Body of pancreas (tissue), 4 donors: ENCODE results near the gene ZBTB12. TPM values are rescaled to one million over a fixed set of nuclear protein-coding genes. Genes with fewer than 3 reads are reported as not detected.

Experiments used
- ATAC-seq: fragments of 150-250 bp; one replicate; pipeline ENCODE4 v1.9.1; 2016
- DNase-seq, 4 donors: peaks; one replicate each; pipeline ENCODE4 v3.0.0-alpha.2; 2019
- H3K27ac ChIP-seq, 4 donors: fragments of 200-600 bp; sonication (generic); 1 replicate in 3 of 4; 2 replicates in 1 of 4; pipeline versions ENCODE4 v1.5.1 to v1.6.1; 2016 to 2019; ENCODE audit warnings: mild to moderate bottlenecking in 1 of 4, mixed read lengths in 1 of 4, moderate library complexity in 1 of 4
- H3K27me3 ChIP-seq, 2 donors: fragments of 200-600 bp; sonication (generic); one replicate each; pipeline ENCODE4 v1.6.0; 2016; ENCODE audit warnings: mild to moderate bottlenecking in 1 of 2
- H3K36me3 ChIP-seq, 2 donors: fragments of 200-600 bp; sonication (generic); replicated peaks in 1 of 2; 2 replicates each; pipeline ENCODE4 v1.5.1; 2016; ENCODE audit warnings: low read depth in 2 of 2; ENCODE audit not compliant: insufficient read depth in 1 of 2
- H3K4me1 ChIP-seq: fragments of 200-600 bp; sonication (generic); one replicate; pipeline ENCODE4 v1.6.0; 2016
- H3K4me3 ChIP-seq, 2 donors: fragments of 200-600 bp; sonication (generic); 1 replicate in 1 of 2; 2 replicates in 1 of 2; pipeline ENCODE4 v1.5.1; 2016 to 2019
- H3K9me3 ChIP-seq, 3 donors: fragments of 200-600 bp; sonication (generic); 1 replicate in 2 of 3; 2 replicates in 1 of 3; pipeline ENCODE4 v1.5.1; 2016
- CTCF ChIP-seq, 7 experiments: fragments of 450-650 bp in 4 of 7; fragments of 200-600 bp in 3 of 7; sonication (generic) in 3 of 7; IDR thresholded peaks; one replicate each; pipeline ENCODE4 v1.5.1; 2016 to 2019; ENCODE audit warnings: antibody characterized with exemption in 7 of 7
- POLR2A ChIP-seq, 3 donors: fragments of 450-650 bp; IDR thresholded peaks; one replicate each; pipeline ENCODE4 v1.6.1; 2016; ENCODE audit warnings: antibody characterized with exemption in 3 of 3, mild to moderate bottlenecking in 2 of 3
- WGBS, 2 donors: methylation state at CpG; one replicate each; pipeline ENCODE4 v1.1.5; 2017; 5-methylcytosine and 5-hydroxymethylcytosine counted together
- intact Hi-C: fragments of 100-400 bp; cut with DNase I; formaldehyde crosslinking; loops from one replicate; pipeline ENCODE4 v1.15.1; 2023
- total RNA-seq, 2 donors: library from RNA; depleted of rRNA; stranded (reverse); fragments of >200 nt; gene quantifications; one replicate each; pipeline ENCODE4 v1.1.0, GENCODE V29; 2016

Gene ZBTB12
- total RNA-seq, 2 donors from 2014 or later, result 2.1 TPM; not detected in 1

- peak overlapping the region; percentile 86 to 88 (median 87) for H3K27ac ChIP-seq
- TF ChIP-seq POLR2A (IDR thresholded peaks at IDR 0.05) (no peak), CTCF (IDR thresholded peaks at IDR 0.05) (no peak)
- no peaks in the 10 kb centered on the region for H3K36me3 ChIP-seq
These were observed 43.2 kb upstream of the ZBTB12 start for GRCh38 chr6:31945154-31945506.

GRCh38 chr6:31943742-31944141 lies 41.9 kb upstream of the ZBTB12 start:
- ATAC-seq (no peak), DNase-seq (no peak)
- Histone ChIP-seq H3K4me3 (no peak overlapping the region), H3K27me3 (no peaks in the 10 kb centered on the region), H3K36me3 (no peaks in the 10 kb centered on the region), H3K4me1 (peaks cover 22% of the 10 kb centered on the region), H3K27ac (no peak overlapping the region), H3K9me3 (no peaks in the 10 kb centered on the region)
- intact Hi-C loops, result no loop called here
- WGBS, 2 donors, result 66% methylated on average over 3 of the region's 3 CpGs; no CpG with 5 or more reads in 1 of the 2 donors
- TF ChIP-seq POLR2A (IDR thresholded peaks at IDR 0.05) (no peak), CTCF (IDR thresholded peaks at IDR 0.05) (no peak)

More at GRCh38 chr6:31945154-31945506, 43.2 kb upstream of the ZBTB12 start:
- Histone ChIP-seq H3K27me3 (no peaks in the 10 kb centered on the region), H3K4me1 (peaks cover 21% of the 10 kb centered on the region), H3K4me3 (no peak overlapping the region), H3K9me3 (no peaks in the 10 kb centered on the region)
- WGBS, 2 donors, result 65 to 71% methylated on average over 9 of the region's 9 CpGs
- intact Hi-C loops, result no loop called here
- ATAC-seq (no peak), DNase-seq (no peak)

GRCh38 chr6:31940256-31940664 lies 38.4 kb upstream of the ZBTB12 start:
- ATAC-seq (peak; percentile 22), DNase-seq (no peak)
- intact Hi-C loops, result no loop called here
- no peaks in the 10 kb centered on the region for H3K27me3 ChIP-seq
- H3K4me1 ChIP-seq, result peaks cover 13% of the 10 kb centered on the region
- no peak overlapping the region for H3K27ac ChIP-seq
- no peaks in the 10 kb centered on the region for H3K9me3 ChIP-seq
- TF ChIP-seq CTCF (IDR thresholded peaks at IDR 0.05) (no peak), POLR2A (IDR thresholded peaks at IDR 0.05) (no peak)
- H3K4me3 ChIP-seq, result no peak overlapping the region
- no peaks in the 10 kb centered on the region for H3K36me3 ChIP-seq
- WGBS, 2 donors, result 8 to 9% methylated on average over 6 of the region's 6 CpGs

GRCh38 chr6:31935823-31936222 lies 33.9 kb upstream of the ZBTB12 start:
- no peaks in the 10 kb centered on the region for H3K36me3 ChIP-seq
- H3K9me3 ChIP-seq, result no peaks in the 10 kb centered on the region
- H3K4me3 ChIP-seq, result no peak overlapping the region
- TF ChIP-seq POLR2A (IDR thresholded peaks at IDR 0.05), result no peak
- no peak for TF ChIP-seq CTCF (IDR thresholded peaks at IDR 0.05)
- no peaks in the 10 kb centered on the region for H3K27me3 ChIP-seq
- no peak overlapping the region for H3K27ac ChIP-seq
- DNase-seq (no peak), ATAC-seq (no peak)
- intact Hi-C loops, result no loop called here
- H3K4me1 ChIP-seq, result peaks cover 6% of the 10 kb centered on the region
- 59 to 64% methylated on average over 9 of the region's 9 CpGs for WGBS, 2 donors

- no peaks in the 10 kb centered on the region for H3K27me3 ChIP-seq
- no peaks in the 10 kb centered on the region for H3K36me3 ChIP-seq
- DNase-seq (no peak), ATAC-seq (no peak)
- peaks cover under 1% of the 10 kb centered on the region for H3K4me1 ChIP-seq
- H3K9me3 ChIP-seq, result no peaks in the 10 kb centered on the region
- H3K4me3 ChIP-seq, result no peak overlapping the region
- TF ChIP-seq CTCF (IDR thresholded peaks at IDR 0.05), result no peak
- no peak for TF ChIP-seq POLR2A (IDR thresholded peaks at IDR 0.05)
- H3K27ac ChIP-seq, result no peak overlapping the region
- intact Hi-C loops, result no loop called here
- WGBS, 2 donors, result 50 to 66% methylated on average over 3 of the region's 3 CpGs
These were observed 33.1 kb upstream of the ZBTB12 start for GRCh38 chr6:31935021-31935420.
